HG03066 (cell line): Measurements from ENCODE around the gene AASDH.

Source experiments
- ATAC-seq: cut with Tn5 transposase; IDR thresholded peaks from one replicate; pipeline ENCODE4 v1.9.1; 2021; ENCODE audit warnings: low read depth; ENCODE audit not compliant: unreplicated experiment

Gene AASDH

DNA sequence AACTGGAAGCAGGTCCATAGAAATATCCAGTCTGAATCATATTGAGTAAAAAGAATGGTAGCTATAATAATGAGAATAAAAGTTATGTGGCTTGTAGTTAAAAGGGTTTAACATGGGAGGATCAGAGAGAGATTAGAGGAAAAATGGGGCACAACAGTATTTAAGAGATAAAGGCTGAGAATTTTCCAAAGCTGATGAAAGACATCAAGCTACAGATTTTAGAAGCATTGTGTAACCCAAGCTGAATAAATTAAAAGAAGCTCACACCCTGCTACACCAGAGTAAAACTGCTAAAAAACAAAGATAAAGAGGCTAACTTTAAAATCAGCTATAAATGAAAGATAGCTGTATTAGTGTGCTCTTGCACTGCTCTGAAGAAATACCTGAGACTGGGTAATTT lies 94.2 kb downstream of the AASDH start:
- ATAC-seq = no peak

DNA sequence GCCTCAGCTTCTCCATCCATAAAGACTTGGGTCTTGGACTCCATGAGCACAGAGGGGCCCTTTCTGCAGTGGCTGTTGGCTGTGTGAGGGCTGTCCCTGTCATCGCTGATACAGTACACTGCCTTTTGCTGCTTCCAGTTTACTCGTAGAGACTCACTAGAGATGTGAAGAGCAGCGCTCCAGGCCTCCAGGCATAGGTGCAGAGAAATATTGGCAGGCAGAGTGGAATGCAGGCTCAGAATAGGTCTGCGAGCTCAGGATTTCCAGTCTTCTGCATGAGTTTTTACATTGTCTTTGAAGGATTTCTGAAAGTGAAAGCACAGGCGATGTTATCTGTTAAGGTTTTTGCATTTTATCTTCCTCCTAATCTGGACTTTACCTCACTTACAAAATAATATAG lies 97.4 kb downstream of the AASDH start:
- ATAC-seq = no peak

DNA sequence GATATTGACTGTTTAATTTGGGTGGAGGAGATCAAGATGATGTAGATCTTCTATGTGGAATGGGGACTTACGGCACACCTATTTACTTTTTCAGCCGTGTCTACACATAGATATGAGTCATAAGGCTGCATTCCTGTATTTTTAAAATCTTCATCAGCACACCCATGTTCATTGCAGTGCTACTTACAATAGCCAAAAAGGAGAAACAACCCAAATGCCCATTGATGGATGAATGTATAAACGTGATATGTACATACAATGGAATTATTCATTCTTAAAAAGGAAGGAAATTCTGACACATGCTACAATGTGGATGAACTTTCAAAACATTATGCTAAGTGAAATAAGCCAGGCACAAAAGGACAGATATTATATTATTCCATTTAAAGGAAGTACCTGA lies 98.6 kb downstream of the AASDH start:
- no peak for ATAC-seq
